Stomach (tissue), 9 donors: ENCODE data around the gene SCAP. TPM values are rescaled to one million over a fixed set of nuclear protein-coding genes. Genes with fewer than 3 reads are reported as not detected.

ENCODE experiments used
- DNase-seq, 2 donors: peaks; one replicate each; pipeline versions ENCODE4 v3.0.0 to v3.0.0-alpha.2; 2013 to 2019
- H3K27ac ChIP-seq, 5 donors: fragments of 200-600 bp in 4 of 5; sonication (generic) in 4 of 5; one replicate each; pipeline ENCODE4 v1.5.1; 2013 to 2019; ENCODE audit warnings: mild to moderate bottlenecking in 1 of 5, moderate library complexity in 1 of 5
- H3K27me3 ChIP-seq, 3 donors: fragments of 200-600 bp; sonication (generic); one replicate each; pipeline ENCODE4 v1.5.1; 2017 to 2019; ENCODE audit warnings: mixed run types in 1 of 3
- H3K36me3 ChIP-seq, 4 donors: fragments of 200-600 bp; sonication (generic); 1 replicate in 3 of 4; 2 replicates in 1 of 4; pipeline ENCODE4 v1.5.1; 2016 to 2019
- H3K4me1 ChIP-seq, 4 donors: fragments of 200-600 bp; sonication (generic); one replicate each; pipeline ENCODE4 v1.5.1; 2016 to 2019
- H3K4me3 ChIP-seq, 4 donors: fragments of 200-600 bp; sonication (generic) in 3 of 4; one replicate each; pipeline ENCODE4 v1.5.1; 2016 to 2019; ENCODE audit warnings: mild to moderate bottlenecking in 1 of 4
- H3K9me3 ChIP-seq, 4 donors: fragments of 200-600 bp; sonication (generic); one replicate each; pipeline ENCODE4 v1.5.1; 2016 to 2019
- EP300 ChIP-seq: sonication (generic); formaldehyde crosslinking; IDR thresholded peaks from one replicate; pipeline ENCODE4 v1.6.1; 2017; ENCODE audit warnings: antibody characterized with exemption
- POLR2A ChIP-seq, 4 donors: fragments of 450-650 bp; IDR thresholded peaks; one replicate each; pipeline ENCODE4 v1.6.1; 2016; ENCODE audit warnings: antibody characterized with exemption in 4 of 4, control low read depth in 2 of 4, mild to moderate bottlenecking in 1 of 4, moderate library complexity in 1 of 4
- POLR2AphosphoS5 ChIP-seq, 3 donors: sonication (generic); formaldehyde crosslinking; IDR thresholded peaks; one replicate each; pipeline ENCODE4 v1.6.1; 2016; ENCODE audit warnings: antibody characterized with exemption in 3 of 3
- WGBS, 5 donors: extraction: QIAGEN DNeasy Blood & Tissue Kit in 3 of 5; methylation state at CpG; one replicate each; pipeline versions ENCODE4 v1.1.5 to v1.1.7; 2013 to 2018; 5-methylcytosine and 5-hydroxymethylcytosine counted together
- intact Hi-C: fragments of 100-400 bp; cut with DNase I; formaldehyde crosslinking; loops from one replicate; pipeline ENCODE4 v1.15.1; 2023; ENCODE audit warnings: low total_unique reads
- polyA plus RNA-seq, 3 donors: library from polyadenylated mRNA; stranded (reverse); fragments of 200-250 nt; gene quantifications; one replicate each; pipeline ENCODE4 v1.2.3, GENCODE V29; 2013
- total RNA-seq, 5 donors: library from RNA; depleted of rRNA; stranded (reverse); fragments of >200 nt; gene quantifications; one replicate each; pipeline versions ENCODE4 v1.1.0 to v1.2.3, GENCODE V29; 2014 to 2016
- TF ChIP-seq, protein P1 (sequence below), 7 experiments: fragments of 450-650 bp in 4 of 7; fragments of 200-600 bp in 3 of 7; sonication (generic) in 3 of 7; IDR thresholded peaks; one replicate each; pipeline ENCODE4 v1.5.1; 2016 to 2019; ENCODE audit warnings: antibody characterized with exemption in 7 of 7, control low read depth in 2 of 7, mild to moderate bottlenecking in 1 of 7
- donor health status: healthy with polysubstance abuse.
- donor health status: Bipolar disorder and iron deficiency.
- donor health status: healthy.

The SCAP gene
- total and polyA plus RNA-seq, 8 donors, result 15.6 to 223 (median 47.3) TPM

DNA sequence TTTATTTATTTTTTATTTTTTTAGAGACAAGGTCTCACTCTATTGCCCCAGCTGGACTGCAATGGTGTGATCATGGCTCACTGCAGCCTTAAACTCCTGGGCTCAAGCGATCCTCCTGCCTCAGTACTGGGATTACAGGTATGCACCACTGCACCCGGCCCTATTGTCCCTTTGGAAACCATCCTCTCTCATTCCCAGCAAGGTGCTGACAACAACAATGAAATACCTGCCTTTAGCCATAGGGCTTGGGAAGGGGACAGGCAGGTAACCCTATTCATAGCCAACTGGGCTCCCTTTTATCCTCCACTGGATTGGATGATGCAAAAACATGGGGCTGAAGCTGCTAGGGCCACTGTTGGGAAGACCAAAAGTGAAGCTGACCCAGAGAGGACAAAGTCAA, 43.1 kb downstream of the SCAP start:
- H3K27me3 ChIP-seq, result no peaks in the 10 kb centered on the region
- DNase-seq, result no peak
- no peak overlapping the region for H3K4me3 ChIP-seq
- peaks cover 0 to 28% (median 10%) of the 10 kb centered on the region in 4 donors for H3K4me1 ChIP-seq
- WGBS, 5 donors, result 90 to 99% (median 93%) methylated on average over 2 of the region's 2 CpGs
- intact Hi-C loops, result no loop called here
- TF ChIP-seq POLR2AphosphoS5 (IDR thresholded peaks at IDR 0.05), result no peak
- no peaks in the 10 kb centered on the region for H3K9me3 ChIP-seq
- peaks cover 25 to 86% (median 69%) of the 10 kb centered on the region in 4 donors for H3K36me3 ChIP-seq
- no peak overlapping the region for H3K27ac ChIP-seq

DNA sequence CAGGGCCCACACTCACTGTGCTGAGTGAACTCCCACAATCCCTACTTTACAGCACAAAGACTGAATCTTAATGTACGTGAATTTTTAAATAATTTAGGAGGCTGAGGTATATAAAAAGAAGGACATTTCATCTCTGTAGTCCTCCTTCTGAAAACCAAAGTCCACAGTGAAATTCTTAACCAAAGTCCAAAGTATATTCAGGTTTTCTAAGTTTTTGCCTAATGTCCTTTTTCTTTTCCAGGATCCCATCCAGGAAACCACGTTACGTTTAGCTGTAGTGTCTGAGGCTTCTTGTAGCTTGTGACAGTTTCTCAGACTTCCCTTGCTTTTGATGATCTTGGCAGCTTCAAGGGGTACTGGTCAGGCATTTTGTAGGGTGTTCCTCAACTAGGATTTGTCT, 44.5 kb downstream of the SCAP start:
- H3K27ac ChIP-seq, result no peak overlapping the region
- no peak overlapping the region for H3K4me3 ChIP-seq
- no peak for TF ChIP-seq POLR2AphosphoS5 (IDR thresholded peaks at IDR 0.05)
- no peak for TF ChIP-seq EP300
- no peak for TF ChIP-seq POLR2A (IDR thresholded peaks at IDR 0.05)
- TF ChIP-seq, protein P1, sequence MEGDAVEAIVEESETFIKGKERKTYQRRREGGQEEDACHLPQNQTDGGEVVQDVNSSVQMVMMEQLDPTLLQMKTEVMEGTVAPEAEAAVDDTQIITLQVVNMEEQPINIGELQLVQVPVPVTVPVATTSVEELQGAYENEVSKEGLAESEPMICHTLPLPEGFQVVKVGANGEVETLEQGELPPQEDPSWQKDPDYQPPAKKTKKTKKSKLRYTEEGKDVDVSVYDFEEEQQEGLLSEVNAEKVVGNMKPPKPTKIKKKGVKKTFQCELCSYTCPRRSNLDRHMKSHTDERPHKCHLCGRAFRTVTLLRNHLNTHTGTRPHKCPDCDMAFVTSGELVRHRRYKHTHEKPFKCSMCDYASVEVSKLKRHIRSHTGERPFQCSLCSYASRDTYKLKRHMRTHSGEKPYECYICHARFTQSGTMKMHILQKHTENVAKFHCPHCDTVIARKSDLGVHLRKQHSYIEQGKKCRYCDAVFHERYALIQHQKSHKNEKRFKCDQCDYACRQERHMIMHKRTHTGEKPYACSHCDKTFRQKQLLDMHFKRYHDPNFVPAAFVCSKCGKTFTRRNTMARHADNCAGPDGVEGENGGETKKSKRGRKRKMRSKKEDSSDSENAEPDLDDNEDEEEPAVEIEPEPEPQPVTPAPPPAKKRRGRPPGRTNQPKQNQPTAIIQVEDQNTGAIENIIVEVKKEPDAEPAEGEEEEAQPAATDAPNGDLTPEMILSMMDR (IDR thresholded peaks at IDR 0.05), result no peak
- H3K9me3 ChIP-seq, result no peaks in the 10 kb centered on the region
- intact Hi-C loops, result no loop called here
- DNase-seq, result no peak
- H3K27me3 ChIP-seq, result no peaks in the 10 kb centered on the region
- 80 to 92% (median 84%) methylated on average over 3 of the region's 3 CpGs for WGBS, 5 donors
- H3K4me1 ChIP-seq, result peaks cover 0 to 28% (median 10%) of the 10 kb centered on the region in 4 donors
- peaks cover 32 to 87% (median 76%) of the 10 kb centered on the region in 4 donors for H3K36me3 ChIP-seq

DNA sequence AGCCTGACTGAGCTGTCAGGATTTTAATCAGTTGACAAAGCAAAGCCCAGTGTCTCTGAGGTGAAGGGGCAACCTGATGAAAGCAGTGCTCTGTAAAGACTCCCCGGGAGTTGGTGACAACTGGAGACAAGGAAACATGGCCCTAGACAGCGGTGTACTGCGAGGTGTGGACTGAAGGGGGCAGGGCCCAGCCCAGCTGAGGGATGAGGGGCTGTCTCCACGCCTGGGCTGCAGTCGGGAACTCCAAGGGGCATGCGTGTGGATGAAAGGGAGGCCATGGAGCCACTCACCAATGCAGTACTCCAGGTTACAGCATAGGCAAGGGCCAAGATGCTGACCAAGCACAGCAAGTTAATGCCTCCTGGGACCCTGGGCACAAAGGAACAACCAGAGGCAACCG, 45.1 kb downstream of the SCAP start:
- no peak for TF ChIP-seq POLR2AphosphoS5 (IDR thresholded peaks at IDR 0.05)
- TF ChIP-seq, protein P1 (IDR thresholded peaks at IDR 0.05), result no peak
- TF ChIP-seq POLR2A (IDR thresholded peaks at IDR 0.05), result no peak
- TF ChIP-seq EP300, result no peak
- Histone ChIP-seq H3K9me3 (no peaks in the 10 kb centered on the region), H3K4me3 (no peak overlapping the region), H3K36me3 (peaks cover 36 to 87% (median 81%) of the 10 kb centered on the region in 4 donors), H3K27ac (no peak overlapping the region), H3K4me1 (peaks cover 0 to 33% (median 10%) of the 10 kb centered on the region in 4 donors), H3K27me3 (no peaks in the 10 kb centered on the region)
- 88 to 98% (median 96%) methylated on average over 7 of the region's 7 CpGs for WGBS, 5 donors
- no peak for DNase-seq
- intact Hi-C loops, result no loop called here

DNA sequence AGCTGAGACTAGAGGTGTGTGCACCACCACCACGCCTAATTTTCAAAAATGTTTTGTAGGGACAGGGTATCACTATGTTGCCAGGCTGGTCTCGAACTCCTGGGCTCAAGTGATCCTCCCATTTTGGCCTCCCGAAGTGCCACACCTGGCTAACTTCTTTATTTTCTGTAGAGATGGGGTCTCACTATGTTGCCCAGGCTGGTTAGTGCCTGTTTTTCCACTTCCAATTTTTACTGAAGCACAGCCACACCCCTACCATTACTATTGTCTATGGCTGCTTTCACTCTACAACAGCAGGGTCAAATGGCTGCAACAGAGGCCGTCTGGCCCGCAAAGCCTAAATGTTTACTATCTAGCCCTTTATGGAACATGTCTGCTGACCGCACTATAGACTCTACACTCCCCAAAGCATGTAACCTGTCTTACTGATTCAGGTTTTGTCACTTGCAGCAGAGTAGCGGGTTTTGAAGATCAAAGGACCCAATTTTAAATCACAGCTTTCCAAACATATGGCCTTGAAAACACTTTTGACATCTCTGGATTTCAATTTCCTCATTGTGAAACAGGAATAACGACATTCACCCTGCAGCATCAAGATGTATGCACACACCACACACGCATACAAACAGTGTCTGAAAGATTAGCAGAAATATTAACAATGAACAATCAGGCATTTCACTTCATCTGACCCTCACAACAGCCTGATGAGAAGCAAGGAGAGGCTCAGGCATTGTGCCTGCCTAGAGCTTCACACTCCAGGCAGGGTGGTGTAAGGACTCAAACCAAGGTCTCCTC, 46.1 kb downstream of the SCAP start:
- peak in 1 of 2 donors; percentile 62 for DNase-seq
- Histone ChIP-seq H3K36me3 (peaks cover 40 to 89% (median 85%) of the 10 kb centered on the region in 4 donors), H3K4me1 (peaks cover 0 to 42% (median 15%) of the 10 kb centered on the region in 4 donors), H3K27me3 (no peaks in the 10 kb centered on the region), H3K4me3 (no peak overlapping the region), H3K27ac (no peak overlapping the region), H3K9me3 (no peaks in the 10 kb centered on the region)
- WGBS, 5 donors, result 73 to 88% (median 79%) methylated on average over 9 of the region's 9 CpGs
- intact Hi-C loops, result no loop called here
- TF ChIP-seq POLR2AphosphoS5 (IDR thresholded peaks at IDR 0.05) (no peak), EP300 (no peak), POLR2A (IDR thresholded peaks at IDR 0.05) (no peak)
- TF ChIP-seq, protein P1 (IDR thresholded peaks at IDR 0.05), result no peak

DNA sequence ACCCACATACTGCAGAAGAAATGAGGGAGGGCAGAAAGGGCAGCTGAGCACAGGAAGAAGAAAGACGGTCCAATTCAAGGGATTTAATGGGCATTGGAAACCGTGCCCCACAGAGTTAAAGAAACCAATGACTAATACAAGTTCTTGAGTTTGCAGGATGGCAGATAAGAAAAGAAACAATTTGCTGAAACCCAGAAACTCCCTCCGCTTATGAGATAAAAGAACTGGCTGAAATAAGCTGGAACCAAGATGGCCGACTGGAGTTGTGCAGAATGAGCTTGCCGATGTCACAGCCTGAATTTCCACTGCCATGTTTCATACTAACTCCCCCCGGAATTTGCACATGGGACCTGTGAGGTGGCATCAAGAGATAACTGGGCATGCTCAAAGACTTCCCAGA, 47.1 kb downstream of the SCAP start:
- Histone ChIP-seq H3K27ac (peak overlapping the region in 2 of 5 donors; percentile 7 to 10), H3K9me3 (no peaks in the 10 kb centered on the region), H3K27me3 (no peaks in the 10 kb centered on the region), H3K4me1 (peaks cover 0 to 42% (median 21%) of the 10 kb centered on the region in 4 donors), H3K36me3 (peaks cover 34 to 89% (median 85%) of the 10 kb centered on the region in 4 donors), H3K4me3 (no peak overlapping the region)
- peak in 1 of 2 donors; percentile 28 for DNase-seq
- peak in 1 of 3 donors; percentile 21 for TF ChIP-seq POLR2AphosphoS5 (IDR thresholded peaks at IDR 0.05)
- TF ChIP-seq, protein P1 (IDR thresholded peaks at IDR 0.05), result no peak
- intact Hi-C loops, result no loop called here
- 53 to 75% (median 54%) methylated on average over 6 of the region's 6 CpGs for WGBS, 5 donors
